Muscle layer of duodenum (tissue), 2 donors: ENCODE results near the gene SPG7.

Source experiments
- H3K27ac ChIP-seq: one replicate; pipeline ENCODE4 v1.7.0; 2013; ENCODE audit warnings: mild to moderate bottlenecking, low read length
- H3K27me3 ChIP-seq: one replicate; pipeline ENCODE4 v1.7.0; 2013; ENCODE audit warnings: low read depth, mild to moderate bottlenecking, control low read depth, low read length
- H3K36me3 ChIP-seq, 2 donors: one replicate each; pipeline ENCODE4 v1.7.0; 2013; ENCODE audit warnings: low read length in 2 of 2, control low read depth in 1 of 2, mild to moderate bottlenecking in 1 of 2; ENCODE audit not compliant: insufficient read depth in 2 of 2, control insufficient read depth in 1 of 2
- H3K4me1 ChIP-seq, 2 donors: one replicate each; pipeline ENCODE4 v1.7.0; 2013; ENCODE audit warnings: low read length in 2 of 2, mild to moderate bottlenecking in 2 of 2, control low read depth in 1 of 2, moderate library complexity in 1 of 2; ENCODE audit not compliant: insufficient read depth in 2 of 2, control insufficient read depth in 1 of 2
- H3K4me3 ChIP-seq, 2 donors: one replicate each; pipeline ENCODE4 v1.7.0; 2013; ENCODE audit warnings: low read length in 2 of 2, low read depth in 1 of 2, mild to moderate bottlenecking in 1 of 2
- H3K9me3 ChIP-seq, 2 donors: one replicate each; pipeline ENCODE4 v1.7.0; 2013; ENCODE audit warnings: low read length in 2 of 2, control low read depth in 1 of 2, mild to moderate bottlenecking in 1 of 2; ENCODE audit not compliant: control insufficient read depth in 1 of 2
- donor health status: healthy.

The SPG7 gene

DNA sequence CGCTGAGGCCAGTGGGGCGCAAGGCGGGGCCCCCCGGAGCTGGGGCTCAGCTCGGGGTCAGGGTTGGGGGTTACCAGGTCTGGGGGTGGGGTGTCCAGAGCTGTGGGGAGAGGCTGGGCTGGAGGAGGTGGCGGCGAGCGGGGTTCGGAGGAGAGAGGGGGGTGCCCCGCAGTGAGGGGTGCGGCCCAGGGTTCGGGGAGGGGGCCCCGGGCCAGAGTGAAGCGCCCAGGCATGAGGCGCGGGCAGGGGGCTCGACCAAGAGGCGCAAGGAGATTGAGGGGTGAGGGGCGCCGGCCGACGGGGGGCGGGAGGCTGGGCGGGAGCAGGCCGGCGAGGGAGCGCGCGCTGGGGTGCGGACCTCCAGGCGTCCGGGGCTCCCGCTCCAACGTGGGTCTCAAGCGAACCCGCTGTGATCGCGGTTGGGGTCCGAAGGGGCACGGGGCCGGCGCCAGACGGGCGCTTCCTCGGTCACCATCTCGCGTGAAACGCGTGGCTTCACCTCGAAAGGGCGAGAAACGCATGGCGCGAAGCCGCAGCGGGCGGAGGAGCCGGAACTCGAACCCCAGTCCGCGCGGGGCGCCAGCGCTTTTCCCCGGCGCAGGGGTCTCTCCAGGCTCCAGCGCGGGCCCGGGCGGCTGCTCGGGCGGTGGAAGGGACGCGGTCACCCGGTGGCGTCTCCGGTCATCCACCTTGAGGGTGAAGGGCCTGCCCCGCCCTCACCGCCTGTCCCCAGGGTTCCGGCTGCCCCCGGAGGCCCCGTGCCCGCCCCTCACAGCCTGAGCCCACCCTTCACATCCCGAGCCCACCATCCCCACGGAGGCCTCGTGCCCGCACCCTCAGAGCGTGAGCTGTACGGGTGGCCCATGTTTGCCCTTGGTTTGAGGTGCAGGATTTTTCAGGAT lies 68.2 kb downstream of the SPG7 start:
- Histone ChIP-seq H3K27me3 (peaks cover 15% of the 10 kb centered on the region), H3K4me1 (peaks cover 0 to 22% of the 10 kb centered on the region in 2 donors), H3K27ac (no peak overlapping the region), H3K4me3 (no peak overlapping the region), H3K36me3 (no peaks in the 10 kb centered on the region), H3K9me3 (no peaks in the 10 kb centered on the region)

GRCh38 chr16:89577055-89577759 lies 69.0 kb downstream of the SPG7 start:
- no peak overlapping the region for H3K4me3 ChIP-seq
- peaks cover 15% of the 10 kb centered on the region for H3K27me3 ChIP-seq
- peaks cover 0 to 22% of the 10 kb centered on the region in 2 donors for H3K4me1 ChIP-seq
- no peaks in the 10 kb centered on the region for H3K9me3 ChIP-seq
- H3K27ac ChIP-seq: no peak overlapping the region
- H3K36me3 ChIP-seq: no peaks in the 10 kb centered on the region

GRCh38 chr16:89579351-89579750 lies 71.1 kb downstream of the SPG7 start:
- Histone ChIP-seq H3K36me3 (no peaks in the 10 kb centered on the region), H3K27me3 (peaks cover 6% of the 10 kb centered on the region), H3K9me3 (no peaks in the 10 kb centered on the region), H3K27ac (no peak overlapping the region), H3K4me3 (no peak overlapping the region), H3K4me1 (peaks cover 0 to 21% of the 10 kb centered on the region in 2 donors)

- Histone ChIP-seq H3K36me3 (no peaks in the 10 kb centered on the region), H3K4me3 (no peak overlapping the region), H3K9me3 (no peaks in the 10 kb centered on the region), H3K27ac (no peak overlapping the region), H3K4me1 (peaks cover 0 to 5% of the 10 kb centered on the region in 2 donors), H3K27me3 (no peaks in the 10 kb centered on the region)
Observed at GRCh38 chr16:89581045-89581695, 73.0 kb downstream of the SPG7 start.

- no peak overlapping the region for H3K4me3 ChIP-seq
- peaks cover 0 to 3% of the 10 kb centered on the region in 2 donors for H3K4me1 ChIP-seq
- peak overlapping the region; percentile 29 for H3K27ac ChIP-seq
- H3K27me3 ChIP-seq: no peaks in the 10 kb centered on the region
- H3K36me3 ChIP-seq: no peaks in the 10 kb centered on the region
- no peaks in the 10 kb centered on the region for H3K9me3 ChIP-seq
Observed at GRCh38 chr16:89581861-89582563, 73.8 kb downstream of the SPG7 start.

- Histone ChIP-seq H3K36me3 (no peaks in the 10 kb centered on the region), H3K4me1 (peaks cover 0 to 3% of the 10 kb centered on the region in 2 donors), H3K9me3 (no peaks in the 10 kb centered on the region), H3K4me3 (no peak overlapping the region), H3K27ac (peak overlapping the region; percentile 29), H3K27me3 (no peaks in the 10 kb centered on the region)
Observed at GRCh38 chr16:89582614-89583196, 74.5 kb downstream of the SPG7 start.

DNA sequence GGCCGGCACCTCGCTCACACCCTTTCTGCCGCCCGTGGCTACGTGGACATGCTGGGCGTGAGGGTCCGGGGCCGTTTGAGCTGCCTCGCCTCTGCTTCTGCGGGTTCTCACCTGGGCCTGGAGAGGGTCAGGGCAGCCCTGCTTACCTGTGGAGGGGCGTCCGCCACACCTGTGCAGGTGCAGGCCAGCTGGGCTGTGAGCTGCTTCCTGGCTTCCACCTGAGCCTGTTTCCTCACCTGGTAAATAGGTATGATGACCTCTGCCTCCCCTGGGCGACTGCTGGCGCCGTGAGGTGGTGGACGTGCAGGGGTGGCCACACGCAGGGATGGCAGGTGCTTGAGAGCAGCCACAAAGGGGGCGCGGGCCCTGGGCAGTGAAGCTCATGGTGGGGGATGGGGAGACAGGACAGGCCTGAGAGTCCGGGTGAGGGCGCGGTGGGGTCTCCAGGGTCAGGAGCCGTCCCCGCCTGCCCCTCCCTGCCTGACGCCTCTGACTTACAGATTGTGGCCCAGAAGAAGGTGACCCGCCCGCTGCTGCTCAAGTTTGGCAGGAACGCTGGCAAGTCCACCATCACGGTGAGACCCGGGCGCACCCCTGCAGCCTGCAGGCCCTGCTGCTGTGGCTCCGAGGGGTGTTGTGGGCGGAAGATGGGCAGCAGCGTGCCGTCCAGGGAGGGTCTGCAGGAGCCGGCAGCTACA lies 75.1 kb downstream of the SPG7 start:
- Histone ChIP-seq H3K9me3 (no peaks in the 10 kb centered on the region), H3K4me1 (peaks cover 0 to 3% of the 10 kb centered on the region in 2 donors), H3K27ac (no peak overlapping the region), H3K27me3 (no peaks in the 10 kb centered on the region), H3K4me3 (no peak overlapping the region), H3K36me3 (no peaks in the 10 kb centered on the region)

DNA sequence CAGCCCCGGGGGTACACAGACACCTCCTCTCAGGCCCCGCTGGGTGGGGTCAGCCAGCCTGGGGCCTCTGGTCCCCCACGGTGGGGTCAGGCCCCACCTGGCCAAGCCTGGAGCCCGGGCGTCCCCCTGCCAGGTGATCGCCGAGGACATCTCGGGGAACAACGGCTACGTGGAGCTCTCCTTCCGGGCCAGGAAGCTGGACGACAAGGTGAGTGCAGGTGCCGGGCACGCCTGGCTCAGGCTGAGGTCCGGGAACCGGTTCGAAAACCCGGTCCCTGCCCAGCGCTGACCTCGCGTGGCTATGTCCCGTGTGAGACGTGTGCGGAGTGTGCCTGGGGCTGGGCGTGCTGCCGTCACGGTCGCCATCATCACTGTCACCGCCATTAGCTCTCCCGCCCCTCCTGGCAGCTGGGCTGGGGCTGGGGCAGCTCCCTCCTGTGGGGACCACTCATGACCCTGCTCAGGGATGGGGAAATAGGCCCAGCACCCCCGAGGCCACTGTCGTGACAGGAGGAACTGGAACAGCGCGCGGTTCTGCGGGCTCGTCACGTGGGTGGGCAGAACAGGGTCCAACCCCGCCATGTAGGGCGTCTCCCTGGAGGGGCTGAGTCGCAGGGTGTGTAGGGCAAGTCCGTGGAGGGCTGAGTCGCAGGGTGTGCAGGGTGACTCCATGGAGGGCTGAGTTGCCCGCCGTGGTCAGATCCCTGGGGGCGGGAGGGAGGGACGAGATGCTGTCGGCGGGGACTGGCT lies 75.9 kb downstream of the SPG7 start:
- H3K36me3 ChIP-seq: no peaks in the 10 kb centered on the region
- H3K27me3 ChIP-seq: no peaks in the 10 kb centered on the region
- peaks cover 0 to 3% of the 10 kb centered on the region in 2 donors for H3K4me1 ChIP-seq

DNA sequence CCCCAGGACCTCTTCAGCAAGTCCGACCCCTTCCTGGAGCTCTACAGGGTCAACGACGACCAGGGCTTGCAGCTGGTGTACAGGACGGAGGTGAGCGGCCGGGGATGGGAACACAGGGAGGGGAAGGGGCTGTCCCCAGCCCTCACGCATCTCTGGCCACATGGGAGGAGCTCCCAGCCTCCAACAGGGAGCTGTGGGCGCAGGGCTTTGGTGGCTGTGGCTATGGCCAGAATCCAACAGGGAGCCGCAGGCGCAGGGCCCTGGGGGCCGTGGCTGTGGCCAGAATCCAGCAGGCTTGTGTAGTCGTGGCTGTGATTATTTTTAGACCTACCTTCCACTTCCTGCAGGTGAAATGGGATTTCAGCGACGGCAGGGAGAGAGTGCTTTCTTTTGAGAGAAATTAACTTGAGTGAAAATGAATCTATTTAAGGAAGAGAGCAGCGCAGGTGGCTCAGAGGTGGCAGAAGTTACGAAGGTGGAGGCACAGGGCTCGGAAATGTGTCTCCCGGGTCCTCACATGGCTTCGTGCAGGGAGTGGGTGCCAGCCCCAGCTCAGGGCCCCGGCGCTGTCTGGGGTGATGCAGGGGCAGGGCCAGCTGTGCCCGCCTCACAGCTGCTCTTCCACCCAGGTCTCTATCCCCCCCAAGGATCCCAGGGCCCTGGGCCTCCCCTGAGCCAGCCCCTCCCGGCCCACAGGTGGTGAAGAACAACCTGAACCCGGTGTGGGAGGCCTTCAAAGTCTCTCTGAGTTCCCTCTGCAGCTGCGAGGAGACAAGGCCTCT lies 76.8 kb downstream of the SPG7 start:
- no peak overlapping the region for H3K27ac ChIP-seq
- H3K27me3 ChIP-seq: no peaks in the 10 kb centered on the region
- H3K9me3 ChIP-seq: no peaks in the 10 kb centered on the region
- no peaks in the 10 kb centered on the region for H3K36me3 ChIP-seq
- no peak overlapping the region for H3K4me3 ChIP-seq
- peaks cover 0 to 3% of the 10 kb centered on the region in 2 donors for H3K4me1 ChIP-seq

More for the DNA sequence above, 75.9 kb downstream of the SPG7 start:
- no peak overlapping the region for H3K4me3 ChIP-seq
- H3K9me3 ChIP-seq: no peaks in the 10 kb centered on the region
- H3K27ac ChIP-seq: no peak overlapping the region
